Esophagus (tissue), 2 donors: ENCODE data around the gene LYZL6. TPM values are rescaled to one million over a fixed set of nuclear protein-coding genes. Genes with fewer than 3 reads are reported as not detected.
"Not testable (repeated sequence)": the region's sequence is repeated elsewhere in the genome, so short reads cannot be mapped to it uniquely, and the experiment has no call there.

Experiments used
- H3K27ac ChIP-seq, 2 donors: one replicate each; pipeline ENCODE4 v1.5.1; 2013; ENCODE audit warnings: low read depth in 2 of 2, mild to moderate bottlenecking in 2 of 2, inconsistent platforms in 1 of 2, low read length in 1 of 2, moderate library complexity in 1 of 2
- H3K27me3 ChIP-seq, 2 donors: one replicate each; pipeline ENCODE4 v1.6.1; 2013; ENCODE audit warnings: low read length in 2 of 2, control low read depth in 1 of 2, mild to moderate bottlenecking in 1 of 2; ENCODE audit not compliant: insufficient read depth in 2 of 2, control insufficient read depth in 1 of 2
- H3K36me3 ChIP-seq, 2 donors: one replicate each; pipeline ENCODE4 v1.6.1; 2013; ENCODE audit warnings: low read length in 1 of 2; ENCODE audit not compliant: control insufficient read depth in 2 of 2, insufficient read depth in 2 of 2
- H3K4me1 ChIP-seq, 2 donors: one replicate each; pipeline ENCODE4 v1.6.1; 2013; ENCODE audit warnings: low read length in 1 of 2; ENCODE audit not compliant: control insufficient read depth in 2 of 2, insufficient read depth in 2 of 2
- H3K4me3 ChIP-seq, 2 donors: one replicate each; pipeline ENCODE4 v1.5.1; 2013; ENCODE audit warnings: low read length in 2 of 2, mild to moderate bottlenecking in 2 of 2, low read depth in 1 of 2, moderate library complexity in 1 of 2
- H3K9me3 ChIP-seq, 2 donors: one replicate each; pipeline ENCODE4 v1.6.1; 2013; ENCODE audit warnings: mild to moderate bottlenecking in 2 of 2, low read depth in 1 of 2, low read length in 1 of 2, moderate library complexity in 1 of 2; ENCODE audit not compliant: control insufficient read depth in 2 of 2, insufficient read depth in 1 of 2
- WGBS, 2 donors: extraction: QIAGEN DNeasy Blood & Tissue Kit; methylation state at CpG; one replicate each; pipeline ENCODE4 v1.1.7; 2013; 5-methylcytosine and 5-hydroxymethylcytosine counted together
- polyA plus RNA-seq, 2 donors: library from polyadenylated mRNA; stranded (reverse); fragments of 200-250 nt; gene quantifications; one replicate each; pipeline ENCODE4 v1.2.3, GENCODE V29; 2013
- donor health status: healthy with polysubstance abuse.
- donor health status: Bipolar disorder and iron deficiency.

The LYZL6 gene
- polyA plus RNA-seq, 2 donors: not detected

GRCh38 chr17:35949401-35949800 is 5.9 kb upstream of the LYZL6 start:
- Histone ChIP-seq H3K36me3 (no peaks in the 10 kb centered on the region), H3K4me3 (no peak overlapping the region), H3K27me3 (no peaks in the 10 kb centered on the region), H3K27ac (no peak overlapping the region), H3K9me3 (no peaks in the 10 kb centered on the region), H3K4me1 (no peaks in the 10 kb centered on the region)
- 71 to 76% methylated on average over 3 of the region's 3 CpGs for WGBS, 2 donors

- no peaks in the 10 kb centered on the region for H3K4me1 ChIP-seq
- H3K27me3 ChIP-seq: no peaks in the 10 kb centered on the region
- H3K27ac ChIP-seq: no peak overlapping the region
- H3K36me3 ChIP-seq: no peaks in the 10 kb centered on the region
- H3K9me3 ChIP-seq: no peaks in the 10 kb centered on the region
- WGBS, 2 donors: 90% methylated on average over 7 of the region's 7 CpGs
- no peak overlapping the region for H3K4me3 ChIP-seq
Measured at GRCh38 chr17:35948092-35948491, 4.6 kb upstream of the LYZL6 start.

GRCh38 chr17:35947156-35947585 is 3.7 kb upstream of the LYZL6 start:
- WGBS, 2 donors: 28 to 29% methylated on average over 12 of the region's 12 CpGs
- no peak overlapping the region for H3K27ac ChIP-seq
- H3K9me3 ChIP-seq: no peaks in the 10 kb centered on the region
- no peak overlapping the region for H3K4me3 ChIP-seq
- no peaks in the 10 kb centered on the region for H3K4me1 ChIP-seq
- H3K36me3 ChIP-seq: no peaks in the 10 kb centered on the region
- H3K27me3 ChIP-seq: no peaks in the 10 kb centered on the region

- Histone ChIP-seq H3K4me1 (no peaks in the 10 kb centered on the region), H3K27ac (no peak overlapping the region), H3K9me3 (no peaks in the 10 kb centered on the region), H3K4me3 (no peak overlapping the region), H3K27me3 (no peaks in the 10 kb centered on the region), H3K36me3 (no peaks in the 10 kb centered on the region)
- 75 to 76% methylated on average over 4 of the region's 4 CpGs for WGBS, 2 donors
Measured at GRCh38 chr17:35944151-35944550, 638 bp upstream of the LYZL6 start.

GRCh38 chr17:35942588-35943186 is 826 bp downstream of the LYZL6 start:
- Histone ChIP-seq H3K27ac (no peak overlapping the region), H3K36me3 (no peaks in the 10 kb centered on the region)

GRCh38 chr17:35938492-35938891 is 5.0 kb downstream of the LYZL6 start:
- not testable (repeated sequence) for H3K36me3 ChIP-seq, H3K4me1 ChIP-seq, H3K4me3 ChIP-seq, H3K27me3 ChIP-seq, H3K9me3 ChIP-seq, H3K27ac ChIP-seq
- 96% methylated on average over 3 of the region's 3 CpGs for WGBS, 2 donors

More at GRCh38 chr17:35942588-35943186, 826 bp downstream of the LYZL6 start:
- Histone ChIP-seq H3K4me3 (no peak overlapping the region), H3K4me1 (no peaks in the 10 kb centered on the region), H3K27me3 (no peaks in the 10 kb centered on the region), H3K9me3 (no peaks in the 10 kb centered on the region)
- WGBS, 2 donors: 49 to 69% methylated on average over 9 of the region's 9 CpGs

- H3K27ac ChIP-seq: no peak overlapping the region
- WGBS, 2 donors: 94 to 95% methylated on average over 5 of the region's 5 CpGs
- H3K36me3 ChIP-seq: no peaks in the 10 kb centered on the region
Measured at GRCh38 chr17:35936063-35936462, 7.5 kb downstream of the LYZL6 start.

GRCh38 chr17:35934760-35935159 is 8.8 kb downstream of the LYZL6 start:
- Histone ChIP-seq H3K36me3 (no peaks in the 10 kb centered on the region), H3K9me3 (no peaks in the 10 kb centered on the region), H3K4me3 (no peak overlapping the region), H3K27ac (no peak overlapping the region), H3K4me1 (no peaks in the 10 kb centered on the region), H3K27me3 (no peaks in the 10 kb centered on the region)
- 83 to 85% methylated on average over 10 of the region's 10 CpGs for WGBS, 2 donors

More at GRCh38 chr17:35936063-35936462, 7.5 kb downstream of the LYZL6 start:
- Histone ChIP-seq H3K9me3 (no peaks in the 10 kb centered on the region), H3K27me3 (no peaks in the 10 kb centered on the region), H3K4me1 (no peaks in the 10 kb centered on the region), H3K4me3 (no peak overlapping the region)

- H3K4me1 ChIP-seq: no peaks in the 10 kb centered on the region
Measured at GRCh38 chr17:35932586-35932985, 10.9 kb downstream of the LYZL6 start.

GRCh38 chr17:35931794-35932425 is 11.6 kb downstream of the LYZL6 start:
- Histone ChIP-seq H3K27me3 (no peaks in the 10 kb centered on the region), H3K9me3 (no peaks in the 10 kb centered on the region), H3K27ac (no peak overlapping the region), H3K4me1 (no peaks in the 10 kb centered on the region), H3K4me3 (no peak overlapping the region), H3K36me3 (no peaks in the 10 kb centered on the region)
- 73% methylated on average over 6 of the region's 6 CpGs for WGBS, 2 donors

More at GRCh38 chr17:35932586-35932985, 10.9 kb downstream of the LYZL6 start:
- Histone ChIP-seq H3K27ac (no peak overlapping the region), H3K27me3 (no peaks in the 10 kb centered on the region), H3K9me3 (no peaks in the 10 kb centered on the region), H3K36me3 (no peaks in the 10 kb centered on the region), H3K4me3 (no peak overlapping the region)
